ENCODE measurements around the gene GABBR2. TPM values are rescaled to one million over a fixed set of nuclear protein-coding genes. Genes with fewer than 3 reads are reported as not detected.
A peak's percentile ranks its signal among the peaks of the same experiment; 100 is the strongest.

GABBR2 gene
- total and polyA plus RNA-seq, 9 of the 15 experiments (the other 6 are each of a cell fraction or from before 2014, with no cell fraction given) = 0.15 to 1.9 (median 0.32) TPM

- TF ChIP-seq ELK3 (CRISPR knock-in tag; IDR thresholded peaks at IDR 0.05) (no peak), JUND (IDR thresholded peaks at IDR 0.05; ENCODE audit: borderline replicate concordance, low read depth, low read length) (peak; percentile 56), JUND (tag; IDR thresholded peaks at IDR 0.05; ENCODE audit: borderline replicate concordance, low read depth, low read length) (peak; percentile 60; the same call in 1 of the 3 replicates), CC2D1A (IDR thresholded peaks at IDR 0.05) (peak; percentile 86), FOXK1 (CRISPR knock-in tag; IDR thresholded peaks at IDR 0.05; ENCODE audit: borderline replicate concordance) (no peak), NFRKB (IDR thresholded peaks at IDR 0.05; ENCODE audit: low read depth) (no peak), HNRNPL (IDR thresholded peaks at IDR 0.05; ENCODE audit: low read depth, low read length) (no peak), BRCA1 (IDR thresholded peaks at IDR 0.05) (no peak), BRCA1 (CRISPR knock-in tag; IDR thresholded peaks at IDR 0.05) (no peak), CREM (IDR thresholded peaks at IDR 0.05; ENCODE audit: low read depth) (peak; percentile 59), SMAD1 (IDR thresholded peaks at IDR 0.05; ENCODE audit: low read depth, low read length, partially characterized antibody) (peak; percentile 21), ZNF740 (CRISPR knock-in tag; IDR thresholded peaks at IDR 0.05) (peak; percentile 82), ZNF740 (tag; IDR thresholded peaks at IDR 0.05) (no peak; a peak in 1 of 4 replicates), GATAD2A (IDR thresholded peaks at IDR 0.05) (peak; percentile 94), ZBTB43 (CRISPR knock-in tag; IDR thresholded peaks at IDR 0.05) (no peak), HES1 (IDR thresholded peaks at IDR 0.05; ENCODE audit: low read depth) (no peak), HDAC2 (IDR thresholded peaks at IDR 0.05) (0 out of 2 replicates have a peak, but pooled peaks have one; percentile 14), ZNF324 (CRISPR knock-in tag; IDR thresholded peaks at IDR 0.05) (no peak), SMAD2 (IDR thresholded peaks at IDR 0.05; ENCODE audit: low read depth, low read length) (no peak), CBFB (CRISPR knock-in tag; IDR thresholded peaks at IDR 0.05) (peak; percentile 20; the same call in 1 of the 2 replicates), SMARCC2 (IDR thresholded peaks at IDR 0.05; ENCODE audit: low read depth) (no peak), TFAP4 (CRISPR knock-in tag; IDR thresholded peaks at IDR 0.05; ENCODE audit: borderline replicate concordance) (peak; percentile 60; the same call in 1 of the 2 replicates), ETS1 (conservative IDR thresholded peaks at IDR 0.05; ENCODE audit: control insufficient read depth, low read depth, low read length) (0 out of 2 replicates have a peak, but pooled peaks have one; percentile 35), MCM3 (IDR thresholded peaks at IDR 0.05) (no peak), RFX5 (IDR thresholded peaks at IDR 0.05; ENCODE audit: low read depth, low read length) (no peak)
Measured at GRCh38 chr9:98315551-98316060, 393.1 kb downstream of the GABBR2 start (continued).

Data from K562 (cell line).